ENCODE results near the gene ZFY. TPM values are rescaled to one million over a fixed set of nuclear protein-coding genes. Genes with fewer than 3 reads are reported as not detected.

ZFY gene
- total and polyA plus RNA-seq, 2 of the 8 experiments (the other 6 are each of a cell fraction or from before 2014, with no cell fraction given): 1.5 to 8.9 TPM

DNA sequence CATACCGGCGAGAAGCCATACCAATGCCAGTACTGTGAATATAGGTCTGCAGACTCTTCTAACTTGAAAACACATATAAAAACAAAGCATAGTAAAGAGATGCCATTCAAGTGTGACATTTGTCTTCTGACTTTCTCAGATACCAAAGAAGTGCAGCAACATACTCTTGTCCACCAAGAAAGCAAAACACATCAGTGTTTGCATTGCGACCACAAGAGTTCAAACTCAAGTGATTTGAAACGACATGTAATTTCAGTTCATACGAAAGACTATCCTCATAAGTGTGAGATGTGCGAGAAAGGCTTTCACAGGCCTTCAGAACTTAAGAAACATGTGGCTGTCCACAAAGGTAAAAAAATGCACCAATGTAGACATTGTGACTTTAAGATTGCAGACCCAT is 44.1 kb downstream of the ZFY start:
- Histone ChIP-seq H2AFZ (ENCODE audit: low read length) (no peak overlapping the region), H3K14ac (ENCODE audit: insufficient read length) (no peak overlapping the region), H3K56ac (replicated peaks; ENCODE audit: insufficient read length, low read depth, low read length) (no peak overlapping the region), H4K20me1 (replicated peaks in 1 of 2; ENCODE audit: control insufficient read depth in 1 of 2, insufficient read depth in 2 of 2, low read length in 2 of 2) (no peaks in the 10 kb centered on the region), H2AK5ac (ENCODE audit: low read depth, low read length) (no peak overlapping the region), H3K79me1 (ENCODE audit: low read depth, low read length) (no peaks in the 10 kb centered on the region), H3K79me2 (ENCODE audit: control insufficient read depth in 1 of 2, insufficient read depth in 2 of 2, low read length in 2 of 2) (no peaks in the 10 kb centered on the region), H3K18ac (ENCODE audit: extremely low read depth, low read length) (no peak overlapping the region), H3K27me3 (replicated peaks in 1 of 4; ENCODE audit: control insufficient read depth in 3 of 4, extremely low read depth in 1 of 4, insufficient read depth in 3 of 4, low read length in 3 of 4) (no peaks in the 10 kb centered on the region), H3K23me2 (ENCODE audit: low read depth, low read length) (no peaks in the 10 kb centered on the region), H3K27ac (ENCODE audit: low read depth, low read length) (no peak overlapping the region), H3K4me2 (ENCODE audit: insufficient read depth in 1 of 2, low read depth in 2 of 2, low read length in 2 of 2) (no peak overlapping the region), H3K36me3 (ENCODE audit: control insufficient read depth in 2 of 4, insufficient read depth in 4 of 4, low read length in 3 of 4) (peaks cover 0 to 20% (median 7%) of the 10 kb centered on the region in 4 experiments; a peak in 4 of 8 replicates), H2BK15ac (ENCODE audit: low read length) (no peak overlapping the region), H4K8ac (ENCODE audit: extremely low read depth, insufficient read depth, low read length) (no peak overlapping the region), H2BK20ac (ENCODE audit: low read length) (no peak overlapping the region), H2BK5ac (ENCODE audit: low read depth, low read length) (no peak overlapping the region), H3K4ac (replicated peaks; ENCODE audit: insufficient read length, low read depth, low read length) (no peak overlapping the region), H3K23ac (ENCODE audit: insufficient read length) (no peak overlapping the region), H4K5ac (ENCODE audit: insufficient read length, low read depth, low read length) (no peak overlapping the region), H3K9ac (replicated peaks in 1 of 4; ENCODE audit: extremely low read depth in 1 of 4, low read depth in 3 of 4, low read length in 3 of 4) (no peak overlapping the region), H3K4me1 (replicated peaks in 1 of 4; ENCODE audit: control insufficient read depth in 3 of 4, insufficient read depth in 4 of 4, low read length in 3 of 4) (no peaks in the 10 kb centered on the region), H4K91ac (replicated peaks; ENCODE audit: insufficient read length, low read length) (no peak overlapping the region), H3K4me3 (ENCODE audit: extremely low read depth in 1 of 4, insufficient read depth in 2 of 4, low read depth in 3 of 4, low read length in 4 of 4) (no peak overlapping the region), H2BK12ac (ENCODE audit: low read depth, low read length) (no peak overlapping the region), H2BK120ac (replicated peaks; ENCODE audit: low read depth, low read length) (no peak overlapping the region), H3K9me3 (ENCODE audit: insufficient read depth in 2 of 2, low read depth in 1 of 2, low read length in 1 of 2) (no peaks in the 10 kb centered on the region)
- CTCF ChIA-PET (ENCODE audit: partially characterized antibody): no interaction called here
- DNase-seq (ENCODE audit: low read depth in 1 of 2, low spot score in 2 of 2): no peak
- no peak for FAIRE-seq
- POLR2A ChIA-PET (ENCODE audit: partially characterized antibody): no interaction called here
- WGBS, 2 experiments (ENCODE audit: extremely low coverage in 1 of 2, insufficient coverage in 1 of 2, insufficient read length in 1 of 2, insufficient replicate concordance in 2 of 2, low coverage in 1 of 2, low lambda C conversion rate in 2 of 2, missing lambda C conversion rate in 1 of 2): 86% methylated on average over 6 of the region's 6 CpGs; no CpG with 5 or more reads in 1 of the 2 experiments
- TF ChIP-seq CHD1 (IDR thresholded peaks at IDR 0.05; ENCODE audit: low read depth, low read length): no peak
- no peak for TF ChIP-seq TAF1 (IDR thresholded peaks at IDR 0.05; ENCODE audit: low read depth, low read length)
- TF ChIP-seq CBX8 (IDR thresholded peaks at IDR 0.05; ENCODE audit: borderline replicate concordance, low read depth, low read length): no peak
- no peak for TF ChIP-seq RBBP5 (IDR thresholded peaks at IDR 0.05; ENCODE audit: borderline replicate concordance, low read depth, low read length)

All from H1 (cell line).